HepG2 (cell line): ENCODE results near the gene MTHFD2L. TPM values are rescaled to one million over a fixed set of nuclear protein-coding genes. Genes with fewer than 3 reads are reported as not detected.

ENCODE experiments used
- ATAC-seq: fragments of 200-7000 bp; cut with Tn5 transposase; 3 replicates; pipeline ENCODE4 v1.9.1; 2020; ENCODE audit warnings: mild to moderate bottlenecking, moderate library complexity
- BruUV-seq: library from RNA; stranded (reverse); fragments of 400-500 nt; replicated peaks from 2 replicates; lab custom pipeline; 2021; lab: Mats Ljungman, UMichigan
- CTCF ChIA-PET: fragments of 300-600 bp; formaldehyde crosslinking; extraction: SDS; loops from one replicate; lab custom pipeline; 2021; ENCODE audit warnings: low total read pairs, inconsistent platforms, low intra/inter-chr PET ratio; lab: Yijun Ruan, JAX
- POLR2A ChIA-PET: fragments of 350-600 bp; sonication (Branson Sonifier 250); formaldehyde crosslinking; loops from one replicate; lab custom pipeline; 2020; ENCODE audit warnings: antibody characterized with exemption, inconsistent platforms; lab: Yijun Ruan, JAX
- DNase-seq: peaks from one replicate; pipeline ENCODE4 v3.0.0-alpha.2; 2015; ENCODE audit warnings: low spot score
- FAIRE-seq: peaks from 3 replicates; lab custom pipeline; 2011; peaks lifted over from hg19 to GRCh38; lab: Jason Lieb, UNC
- H2AFZ ChIP-seq: one replicate; pipeline ENCODE4 v1.6.1; 2011; ENCODE audit warnings: low read length, inconsistent platforms
- H3K27ac ChIP-seq: fragments of 300-600 bp; 3 replicates; pipeline ENCODE4 v1.8.0; 2011; ENCODE audit warnings: mixed run types, mild to moderate bottlenecking, mixed read lengths, low read length, inconsistent platforms; ENCODE audit not compliant: insufficient read depth; ENCODE audit errors: extremely low read length
- H3K27me3 ChIP-seq, 2 experiments: fragments of 200-600 bp in 1 of 2; 2 replicates in 1 of 2; 3 replicates in 1 of 2; pipeline versions ENCODE4 v1.6.0 to v1.8.0; 2011; ENCODE audit warnings: low read length in 2 of 2, mild to moderate bottlenecking in 2 of 2, moderate library complexity in 2 of 2, inconsistent platforms in 1 of 2; ENCODE audit not compliant: insufficient read depth in 2 of 2, control insufficient read depth in 1 of 2
- H3K36me3 ChIP-seq, 2 experiments: fragments of 200-600 bp in 1 of 2; replicated peaks in 1 of 2; 2 replicates in 1 of 2; 3 replicates in 1 of 2; pipeline versions ENCODE4 v1.5.1 to v1.8.0; 2011; ENCODE audit warnings: low read length in 2 of 2, inconsistent platforms in 1 of 2; ENCODE audit not compliant: insufficient read depth in 2 of 2, control insufficient read depth in 1 of 2
- H3K4me1 ChIP-seq: 2 replicates; pipeline ENCODE4 v1.5.1; 2012; ENCODE audit warnings: low read length, inconsistent platforms; ENCODE audit not compliant: insufficient read depth
- H3K4me2 ChIP-seq: 2 replicates; pipeline ENCODE4 v1.6.0; 2011; ENCODE audit warnings: low read depth, low read length, inconsistent platforms
- H3K4me3 ChIP-seq, 3 experiments: fragments of 200-600 bp in 1 of 3; sonication (generic), shearing (Covaris generic) in 1 of 3; replicated peaks in 1 of 3; 2 replicates each; pipeline ENCODE4 v1.5.1; 2011 to 2016; ENCODE audit warnings: low read length in 3 of 3, inconsistent platforms in 2 of 3, low read depth in 2 of 3, mild to moderate bottlenecking in 2 of 3, control low read depth in 1 of 3, mixed read lengths in 1 of 3; ENCODE audit not compliant: insufficient read depth in 1 of 3
- H3K79me2 ChIP-seq: one replicate; pipeline ENCODE4 v1.6.1; 2011; ENCODE audit warnings: low read length, inconsistent platforms; ENCODE audit not compliant: insufficient read depth
- H3K9ac ChIP-seq: 2 replicates; pipeline ENCODE4 v1.6.0; 2011; ENCODE audit warnings: mild to moderate bottlenecking, low read depth, low read length, inconsistent platforms; ENCODE audit not compliant: insufficient read depth
- H3K9me3 ChIP-seq: 2 replicates; pipeline ENCODE4 v1.5.1; 2012; ENCODE audit warnings: mild to moderate bottlenecking, low read length
- H4K20me1 ChIP-seq: 2 replicates; pipeline ENCODE4 v1.6.0; 2011; ENCODE audit warnings: inconsistent platforms, mild to moderate bottlenecking, low read length, moderate library complexity; ENCODE audit not compliant: insufficient read depth
- CC2D1A ChIP-seq: sonication (generic); formaldehyde crosslinking; IDR thresholded peaks from 2 replicates; pipeline ENCODE4 v1.8.1; 2023; ENCODE audit warnings: mild to moderate bottlenecking, missing genetic modification reagents
- CEBPB ChIP-seq: IDR thresholded peaks from 2 replicates; pipeline ENCODE4 v1.6.1; 2011; ENCODE audit warnings: low read depth, low read length, improper control_type of control experiment, borderline replicate concordance
- GTF3A ChIP-seq: sonication (generic); formaldehyde crosslinking; conservative IDR thresholded peaks from 2 replicates; pipeline ENCODE4 v1.4.0; 2020; ENCODE audit warnings: mild to moderate bottlenecking, missing genetic modification reagents
- HDAC1 ChIP-seq: sonication (generic); formaldehyde crosslinking; IDR thresholded peaks from 2 replicates; pipeline ENCODE4 v1.5.1; 2020; ENCODE audit warnings: mild to moderate bottlenecking, missing genetic modification reagents
- KLF15 ChIP-seq: sonication (generic); formaldehyde crosslinking; IDR thresholded peaks from 2 replicates; pipeline ENCODE4 v1.8.1; 2023; ENCODE audit warnings: borderline replicate concordance, mild to moderate bottlenecking, inconsistent platforms, missing genetic modification reagents, mixed read lengths
- MLLT10 ChIP-seq: sonication (generic); formaldehyde crosslinking; IDR thresholded peaks from 2 replicates; pipeline ENCODE4 v1.4.0; 2020; ENCODE audit warnings: missing genetic modification reagents
- NFE2 ChIP-seq: sonication (generic); formaldehyde crosslinking; IDR thresholded peaks from 2 replicates; pipeline ENCODE4 v1.4.0; 2020; ENCODE audit warnings: missing genetic modification reagents
- RFX3 ChIP-seq: IDR thresholded peaks from 2 replicates; pipeline ENCODE4 v1.6.1; 2016; ENCODE audit warnings: missing biosample characterization, missing genetic modification reagents
- SAP130 ChIP-seq: IDR thresholded peaks from 2 replicates; pipeline ENCODE4 v1.6.1; 2016; ENCODE audit warnings: low read depth
- TEAD2 ChIP-seq: sonication (generic); formaldehyde crosslinking; IDR thresholded peaks from 2 replicates; pipeline ENCODE4 v1.9.0; 2021; ENCODE audit warnings: missing genetic modification reagents
- TMF1 ChIP-seq: sonication (generic); formaldehyde crosslinking; IDR thresholded peaks from 2 replicates; pipeline ENCODE4 v1.8.1; 2022; ENCODE audit warnings: low read depth, missing genetic modification reagents
- ZNF329 ChIP-seq: sonication (generic); formaldehyde crosslinking; IDR thresholded peaks from 2 replicates; pipeline ENCODE4 v1.9.0; 2021; ENCODE audit warnings: low read depth, mild to moderate bottlenecking, missing genetic modification reagents
- ZNF414 ChIP-seq: sonication (generic); formaldehyde crosslinking; IDR thresholded peaks from 2 replicates; pipeline ENCODE4 v1.5.0; 2020; ENCODE audit warnings: missing genetic modification reagents
- ZNF607 ChIP-seq: sonication (generic); formaldehyde crosslinking; IDR thresholded peaks from 2 replicates; pipeline ENCODE4 v1.5.1; 2020; ENCODE audit warnings: missing genetic modification reagents, mild to moderate bottlenecking, borderline replicate concordance
- ZNF777 ChIP-seq: sonication (generic); formaldehyde crosslinking; IDR thresholded peaks from 2 replicates; pipeline ENCODE4 v1.4.0; 2020; ENCODE audit warnings: missing genetic modification reagents
- whole genome bisulfite sequencing: methylation state at CpG from one replicate; pipeline ENCODE4 v1.1.6; 2017; ENCODE audit warnings: low lambda C conversion rate; 5-methylcytosine and 5-hydroxymethylcytosine counted together
- in situ Hi-C: cut with HindIII; loops from 2 replicates; pipeline ENCODE4 v1.10.0; 2017; ENCODE audit warnings: low pct_unique_long_range_greater_than_20kb; ENCODE audit not compliant: extremely low pct_ligation_motif_present
- intact Hi-C: fragments of 100-400 bp; cut with micrococcal nuclease; formaldehyde crosslinking; loops from one replicate; pipeline ENCODE4 v1.10.0; 2022; ENCODE audit not compliant: unreplicated experiment
- polyA plus RNA-seq, 8 experiments: library from polyadenylated mRNA; depleted of rRNA in 3 of 8; stranded (reverse) in 7 of 8; unstranded in 1 of 8; fragments of >200 nt; fragmentation: Illumina TruSeq in 4 of 8; extraction: Trizol in 4 of 8; gene quantifications; 2 replicates each; pipeline versions ENCODE4 v1.2.1 to v1.2.3, GENCODE V29; 2011 to 2016; ENCODE audit warnings: low read depth in 4 of 8, missing spikeins in 1 of 8, mixed read lengths in 1 of 8; ENCODE audit not compliant: insufficient read depth in 1 of 8
- total RNA-seq, 5 experiments: library from RNA; depleted of rRNA; stranded (reverse); fragments of >200 nt; fragmentation: Illumina TruSeq; extraction: Trizol; gene quantifications; 2 replicates each; pipeline ENCODE4 v1.2.3, GENCODE V29; 2016; ENCODE audit warnings: low read depth in 1 of 5
- TF ChIP-seq, protein P1 (sequence below): sonication (generic); formaldehyde crosslinking; IDR thresholded peaks from 2 replicates; pipeline ENCODE4 v1.8.0; 2022; ENCODE audit warnings: mild to moderate bottlenecking, missing genetic modification reagents, borderline replicate concordance

MTHFD2L gene
- total and polyA plus RNA-seq, 2 of the 13 experiments (the other 11 are each of a cell fraction or from before 2014, with no cell fraction given), result 10.5 to 14.9 TPM

- Histone ChIP-seq H3K4me1 (no peaks in the 10 kb centered on the region), H3K27ac (no peak overlapping the region), H4K20me1 (no peaks in the 10 kb centered on the region), H2AFZ (peak overlapping the region; percentile 15), H3K4me3 (no peak overlapping the region), H3K9me3 (peaks cover 3% of the 10 kb centered on the region), H3K79me2 (no peaks in the 10 kb centered on the region), H3K36me3 (no peaks in the 10 kb centered on the region), H3K4me2 (no peak overlapping the region), H3K9ac (no peak overlapping the region), H3K27me3 (no peaks in the 10 kb centered on the region; a peak in 1 of 5 replicates)
- POLR2A ChIA-PET, result no interaction called here
- no TSS peak for BruUV-seq
- TF ChIP-seq SAP130 (CRISPR knock-in tag), result no peak
- TF ChIP-seq CEBPB, result peak; percentile 2; the same call in 1 of the 2 replicates
- WGBS, result 36% methylated on average over 4 of the region's 4 CpGs
- ATAC-seq, result no peak
- FAIRE-seq, result no peak
- DNase-seq, result no peak
- intact Hi-C loops, result no loop called here
- in situ Hi-C loops, result no loop called here
- CTCF ChIA-PET, result no interaction called here
Observed at GRCh38 chr4:74338792-74339333, 180.9 kb downstream of the MTHFD2L start.

DNA sequence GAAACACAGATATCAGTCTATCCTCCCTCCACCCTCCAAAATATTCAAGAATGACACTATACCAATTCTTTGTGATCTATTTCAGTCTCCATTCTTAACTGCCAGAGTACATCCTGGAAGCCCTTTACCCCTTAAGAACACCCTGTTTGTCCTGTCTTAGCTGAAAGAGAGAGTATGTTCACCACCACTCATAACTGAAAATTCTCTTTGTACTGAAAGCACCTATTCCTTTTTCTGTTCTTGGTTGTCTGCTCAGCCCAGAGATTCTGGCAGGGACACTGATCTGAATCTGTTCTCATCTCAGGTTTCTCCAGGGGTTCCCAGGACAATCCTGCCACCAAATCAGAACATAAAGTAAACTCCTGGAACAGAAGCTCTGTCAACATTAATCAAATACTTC, 181.6 kb downstream of the MTHFD2L start:
- ChIA-PET CTCF (no interaction called here), POLR2A (no interaction called here)
- no peaks in the 10 kb centered on the region; a peak in 1 of 5 replicates for H3K27me3 ChIP-seq
- H3K27ac ChIP-seq, result no peak overlapping the region
- in situ Hi-C loops (no loop called here), intact Hi-C loops (no loop called here)
- peaks cover 9% of the 10 kb centered on the region for H3K9me3 ChIP-seq
- no TSS peak for BruUV-seq
- H3K4me2 ChIP-seq, result no peak overlapping the region
- H3K4me3 ChIP-seq, result no peak overlapping the region
- H2AFZ ChIP-seq, result peak overlapping the region; percentile 15
- H4K20me1 ChIP-seq, result no peaks in the 10 kb centered on the region
- no peaks in the 10 kb centered on the region for H3K79me2 ChIP-seq
- no peaks in the 10 kb centered on the region for H3K36me3 ChIP-seq
- DNase-seq (no peak), ATAC-seq (no peak), FAIRE-seq (no peak)
- H3K4me1 ChIP-seq, result no peaks in the 10 kb centered on the region
- no peak overlapping the region for H3K9ac ChIP-seq
- TF ChIP-seq KLF15 (CRISPR knock-in tag) (no peak), HDAC1 (CRISPR knock-in tag) (no peak), GTF3A (CRISPR knock-in tag) (no peak), ZNF777 (CRISPR knock-in tag) (no peak), RFX3 (CRISPR knock-in tag) (no peak), TEAD2 (CRISPR knock-in tag) (no peak), NFE2 (CRISPR knock-in tag) (no peak), CC2D1A (CRISPR knock-in tag) (no peak), MLLT10 (CRISPR knock-in tag) (no peak), ZNF329 (CRISPR knock-in tag) (no peak), ZNF607 (CRISPR knock-in tag) (no peak), TMF1 (no peak), ZNF414 (CRISPR knock-in tag) (no peak)
- TF ChIP-seq, protein P1, sequence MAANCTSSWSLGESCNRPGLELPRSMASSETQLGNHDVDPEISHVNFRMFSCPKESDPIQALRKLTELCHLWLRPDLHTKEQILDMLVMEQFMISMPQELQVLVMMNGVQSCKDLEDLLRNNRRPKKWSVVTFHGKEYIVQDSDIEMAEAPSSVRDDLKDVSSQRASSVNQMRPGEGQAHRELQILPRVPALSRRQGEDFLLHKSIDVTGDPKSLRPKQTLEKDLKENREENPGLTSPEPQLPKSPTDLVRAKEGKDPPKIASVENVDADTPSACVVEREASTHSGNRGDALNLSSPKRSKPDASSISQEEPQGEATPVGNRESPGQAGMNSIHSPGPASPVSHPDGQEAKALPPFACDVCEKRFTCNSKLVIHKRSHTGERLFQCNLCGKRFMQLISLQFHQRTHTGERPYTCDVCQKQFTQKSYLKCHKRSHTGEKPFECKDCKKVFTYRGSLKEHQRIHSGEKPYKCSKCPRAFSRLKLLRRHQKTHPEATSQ (CRISPR knock-in tag), result no peak
